HEK293 (cell line): ENCODE data around the gene NUP153.
A peak's percentile ranks its signal among the peaks of the same experiment; 100 is the strongest.

Experiments
- CTCF ChIA-PET: fragments of 350-600 bp; formaldehyde crosslinking; extraction: SDS; loops from one replicate; lab custom pipeline; 2021; ENCODE audit warnings: antibody characterized with exemption; lab: Yijun Ruan, JAX
- POLR2A ChIA-PET: fragments of 300-600 bp; formaldehyde crosslinking; extraction: SDS; loops from one replicate; lab custom pipeline; 2020; ENCODE audit warnings: antibody characterized with exemption, inconsistent platforms; lab: Yijun Ruan, JAX
- H3K27ac ChIP-seq: fragments of 200-500 bp; sonication (Bioruptor generic); 2 replicates; pipeline ENCODE4 v1.5.1; 2014; ENCODE audit warnings: low read depth, low read length, control low read depth, inconsistent platforms; ENCODE audit errors: extremely low read depth
- H3K36me3 ChIP-seq, 2 experiments: fragments of 200-500 bp in 1 of 2; sonication (Bioruptor generic) in 1 of 2; 1 replicate in 1 of 2; 2 replicates in 1 of 2; pipeline ENCODE4 v1.5.1; 2014 to 2017; ENCODE audit warnings: inconsistent platforms in 2 of 2, low read length in 2 of 2; ENCODE audit not compliant: control insufficient read depth in 2 of 2, insufficient read depth in 1 of 2
- H3K4me1 ChIP-seq: fragments of 200-500 bp; sonication (Bioruptor generic); 2 replicates; pipeline ENCODE4 v1.5.1; 2014; ENCODE audit warnings: mild to moderate bottlenecking, low read length, inconsistent platforms; ENCODE audit not compliant: control insufficient read depth, insufficient read depth
- H3K4me3 ChIP-seq: 2 replicates; pipeline ENCODE4 v1.5.1; 2011; ENCODE audit warnings: low read depth, mild to moderate bottlenecking, control low read depth, low read length, moderate library complexity
- H3K9me3 ChIP-seq: fragments of 200-500 bp; sonication (Bioruptor generic); 2 replicates; pipeline ENCODE4 v1.5.1; 2014; ENCODE audit warnings: low read depth, low read length, inconsistent platforms; ENCODE audit not compliant: control insufficient read depth, insufficient read depth
- FEZF1 ChIP-seq: fragments of 450-650 bp; formaldehyde crosslinking; IDR thresholded peaks from 2 replicates; pipeline ENCODE4 v1.5.1; 2016; ENCODE audit warnings: missing biosample characterization, missing genetic modification characterization
- KLF10 ChIP-seq: fragments of 450-650 bp; IDR thresholded peaks from 2 replicates; pipeline ENCODE4 v1.5.1; 2018; ENCODE audit warnings: missing biosample characterization, mild to moderate bottlenecking, missing genetic modification characterization
- OSR2 ChIP-seq: fragments of 450-650 bp; formaldehyde crosslinking; IDR thresholded peaks from 2 replicates; pipeline ENCODE4 v1.5.1; 2016; ENCODE audit warnings: missing biosample characterization, missing genetic modification characterization
- SALL2 ChIP-seq: fragments of 450-650 bp; formaldehyde crosslinking; IDR thresholded peaks from 2 replicates; pipeline ENCODE4 v1.5.0; 2017; ENCODE audit warnings: missing biosample characterization, mild to moderate bottlenecking, missing genetic modification characterization, borderline replicate concordance
- SCRT1 ChIP-seq: fragments of 450-650 bp; formaldehyde crosslinking; IDR thresholded peaks from 2 replicates; pipeline ENCODE4 v1.5.1; 2016; ENCODE audit warnings: missing biosample characterization, missing genetic modification characterization, borderline replicate concordance
- WT1 ChIP-seq: fragments of 450-650 bp; formaldehyde crosslinking; IDR thresholded peaks from 2 replicates; pipeline ENCODE4 v1.5.1; 2016; ENCODE audit warnings: missing biosample characterization, missing genetic modification characterization
- ZBTB17 ChIP-seq: fragments of 450-650 bp; formaldehyde crosslinking; IDR thresholded peaks from 2 replicates; pipeline ENCODE4 v1.5.1; 2016; ENCODE audit warnings: missing biosample characterization, missing genetic modification characterization
- ZFP69B ChIP-seq: fragments of 450-650 bp; formaldehyde crosslinking; IDR thresholded peaks from 2 replicates; pipeline ENCODE4 v1.5.1; 2016; ENCODE audit warnings: missing biosample characterization, missing genetic modification characterization
- ZNF121 ChIP-seq: fragments of 450-650 bp; formaldehyde crosslinking; IDR thresholded peaks from 2 replicates; pipeline ENCODE4 v1.5.1; 2016; ENCODE audit warnings: missing biosample characterization, missing genetic modification characterization
- ZNF202 ChIP-seq: fragments of 450-650 bp; formaldehyde crosslinking; IDR thresholded peaks from 2 replicates; pipeline ENCODE4 v1.5.1; 2016; ENCODE audit warnings: missing biosample characterization, missing genetic modification characterization, borderline replicate concordance
- ZNF211 ChIP-seq: fragments of 450-650 bp; formaldehyde crosslinking; IDR thresholded peaks from 2 replicates; pipeline ENCODE4 v1.5.1; 2016; ENCODE audit warnings: low read depth, missing biosample characterization, missing genetic modification characterization
- ZNF223 ChIP-seq: fragments of 450-650 bp; formaldehyde crosslinking; IDR thresholded peaks from 2 replicates; pipeline ENCODE4 v1.5.1; 2016; ENCODE audit warnings: missing biosample characterization, missing genetic modification characterization
- ZNF350 ChIP-seq: fragments of 450-650 bp; formaldehyde crosslinking; IDR thresholded peaks from 2 replicates; pipeline ENCODE4 v1.5.0; 2017; ENCODE audit warnings: missing biosample characterization, mild to moderate bottlenecking, missing genetic modification characterization
- ZNF354C ChIP-seq: fragments of 450-650 bp; formaldehyde crosslinking; IDR thresholded peaks from 2 replicates; pipeline ENCODE4 v1.5.1; 2016; ENCODE audit warnings: missing biosample characterization, missing genetic modification characterization, low read depth, borderline replicate concordance
- ZNF37A ChIP-seq: fragments of 450-650 bp; IDR thresholded peaks from 2 replicates; pipeline ENCODE4 v1.5.1; 2018; ENCODE audit warnings: missing biosample characterization, missing genetic modification characterization
- ZNF426 ChIP-seq: fragments of 450-650 bp; formaldehyde crosslinking; IDR thresholded peaks from 2 replicates; pipeline ENCODE4 v1.5.1; 2017; ENCODE audit warnings: missing biosample characterization, missing genetic modification characterization, mild to moderate bottlenecking, inconsistent platforms, moderate library complexity
- ZNF514 ChIP-seq: fragments of 450-650 bp; formaldehyde crosslinking; IDR thresholded peaks from 2 replicates; pipeline ENCODE4 v1.5.1; 2016; ENCODE audit warnings: missing biosample characterization, missing genetic modification characterization
- ZNF548 ChIP-seq: fragments of 450-650 bp; formaldehyde crosslinking; IDR thresholded peaks from 2 replicates; pipeline ENCODE4 v1.5.1; 2016; ENCODE audit warnings: missing biosample characterization, missing genetic modification characterization
- ZNF561 ChIP-seq: fragments of 450-650 bp; IDR thresholded peaks from 2 replicates; pipeline ENCODE4 v1.5.1; 2018; ENCODE audit warnings: missing biosample characterization, missing genetic modification characterization, borderline replicate concordance
- ZNF624 ChIP-seq: fragments of 450-650 bp; formaldehyde crosslinking; IDR thresholded peaks from 2 replicates; pipeline ENCODE4 v1.5.1; 2017; ENCODE audit warnings: missing biosample characterization, missing genetic modification characterization
- ZNF626 ChIP-seq: fragments of 450-650 bp; sonication (Bioruptor Pico); formaldehyde crosslinking; IDR thresholded peaks from 2 replicates; pipeline ENCODE4 v1.5.1; 2018; ENCODE audit warnings: missing biosample characterization, missing genetic modification characterization, inconsistent platforms
- ZNF629 ChIP-seq: fragments of 450-650 bp; formaldehyde crosslinking; IDR thresholded peaks from 2 replicates; pipeline ENCODE4 v1.5.1; 2017; ENCODE audit warnings: missing biosample characterization, missing genetic modification characterization
- ZNF654 ChIP-seq: fragments of 450-650 bp; formaldehyde crosslinking; IDR thresholded peaks from 2 replicates; pipeline ENCODE4 v1.5.1; 2016; ENCODE audit warnings: low read depth, missing biosample characterization, missing genetic modification characterization
- ZNF677 ChIP-seq: fragments of 450-650 bp; IDR thresholded peaks from 2 replicates; pipeline ENCODE4 v1.5.0; 2018; ENCODE audit warnings: missing biosample characterization, mild to moderate bottlenecking, missing genetic modification characterization, moderate library complexity
- ZNF747 ChIP-seq: fragments of 450-650 bp; formaldehyde crosslinking; IDR thresholded peaks from 2 replicates; pipeline ENCODE4 v1.5.1; 2016; ENCODE audit warnings: missing biosample characterization, missing genetic modification characterization
- ZNF76 ChIP-seq: fragments of 450-650 bp; formaldehyde crosslinking; IDR thresholded peaks from 2 replicates; pipeline ENCODE4; 2016; ENCODE audit warnings: low read depth, missing biosample characterization, missing genetic modification characterization, borderline replicate concordance
- ZNF830 ChIP-seq: fragments of 450-650 bp; IDR thresholded peaks from 2 replicates; pipeline ENCODE4 v1.5.0; 2018; ENCODE audit warnings: missing biosample characterization, missing genetic modification characterization, low read depth, mild to moderate bottlenecking, moderate library complexity
- ZNF843 ChIP-seq: fragments of 450-650 bp; formaldehyde crosslinking; IDR thresholded peaks from 2 replicates; pipeline ENCODE4 v1.5.1; 2016; ENCODE audit warnings: missing biosample characterization, missing genetic modification characterization
- TF ChIP-seq, protein P1 (sequence below): fragments of 450-650 bp; formaldehyde crosslinking; IDR thresholded peaks from 2 replicates; pipeline ENCODE4 v1.5.1; 2016; ENCODE audit warnings: missing biosample characterization, missing genetic modification characterization
- TF ChIP-seq, protein P2 (sequence below): fragments of 450-650 bp; formaldehyde crosslinking; conservative IDR thresholded peaks from 2 replicates; pipeline ENCODE4 v1.5.1; 2016; ENCODE audit warnings: low read depth, missing biosample characterization, missing genetic modification characterization
- TF ChIP-seq, protein P3 (sequence below): fragments of 450-650 bp; formaldehyde crosslinking; IDR thresholded peaks from 2 replicates; pipeline ENCODE4 v1.5.1; 2016; ENCODE audit warnings: missing biosample characterization, missing genetic modification characterization
- TF ChIP-seq, protein P4 (sequence below): fragments of 450-650 bp; formaldehyde crosslinking; IDR thresholded peaks from 2 replicates; pipeline ENCODE4 v1.5.1; 2017; ENCODE audit warnings: missing biosample characterization, missing genetic modification characterization

NUP153 gene

DNA sequence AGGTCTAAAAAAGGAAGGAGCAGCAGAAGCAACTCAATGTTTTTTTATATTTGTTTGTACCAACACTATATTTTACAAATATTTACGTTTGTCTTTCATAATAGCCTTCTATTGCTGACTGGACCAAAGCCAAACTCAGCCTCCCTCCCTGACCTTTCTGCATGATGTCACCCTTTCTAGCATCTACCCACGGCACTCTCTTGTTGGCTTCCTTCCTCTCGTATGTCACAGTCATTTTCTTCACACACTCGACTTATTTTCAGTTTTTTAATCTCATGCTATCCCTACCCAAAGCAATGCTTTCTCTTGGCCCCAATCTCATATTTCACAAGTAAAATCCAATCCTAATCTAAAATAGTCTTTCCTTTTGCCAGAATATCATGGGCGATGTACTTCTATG, 122.9 kb downstream of the NUP153 start:
- H3K36me3 ChIP-seq, result no peaks in the 10 kb centered on the region
- no peak overlapping the region for H3K27ac ChIP-seq
- H3K9me3 ChIP-seq, result no peaks in the 10 kb centered on the region
- no peak overlapping the region for H3K4me3 ChIP-seq
- ChIA-PET CTCF (interaction anchor here (0.5 to 3.9 kb wide), 46 partner anchors 8 to 1224 kb away, joined by 3 to 75 read pairs (median 3); no protein-coding TSS in a partner anchor), POLR2A (no interaction called here)
- H3K4me1 ChIP-seq, result peaks cover 2% of the 10 kb centered on the region; the same call in 1 of the 2 replicates
- TF ChIP-seq ZNF654 (tag by site-specific recombination) (no peak), ZNF202 (tag by site-specific recombination) (no peak), ZNF677 (no peak), ZNF843 (tag by site-specific recombination) (no peak), ZNF211 (tag by site-specific recombination) (no peak), ZNF629 (no peak), ZNF624 (tag by site-specific recombination) (no peak), ZNF121 (tag by site-specific recombination) (no peak), ZNF747 (no peak), ZNF548 (peak; percentile 83), KLF10 (tag by site-specific recombination) (no peak), ZFP69B (tag by site-specific recombination) (peak; percentile 49; the same call in 1 of the 2 replicates), ZNF76 (tag by site-specific recombination) (no peak), ZNF626 (tag by site-specific recombination) (no peak), ZNF350 (tag by site-specific recombination) (no peak), ZNF223 (no peak), ZBTB17 (0 out of 2 replicates have a peak, but pooled peaks have one; percentile 40), ZNF561 (tag by site-specific recombination) (no peak), WT1 (tag by site-specific recombination) (no peak), SALL2 (tag by site-specific recombination) (no peak), ZNF514 (no peak), OSR2 (no peak), ZNF830 (no peak), FEZF1 (tag by site-specific recombination) (no peak), ZNF354C (tag by site-specific recombination) (no peak), ZNF37A (tag by site-specific recombination) (no peak), ZNF426 (tag by site-specific recombination) (no peak), SCRT1 (tag by site-specific recombination) (no peak)
- TF ChIP-seq, protein P1, sequence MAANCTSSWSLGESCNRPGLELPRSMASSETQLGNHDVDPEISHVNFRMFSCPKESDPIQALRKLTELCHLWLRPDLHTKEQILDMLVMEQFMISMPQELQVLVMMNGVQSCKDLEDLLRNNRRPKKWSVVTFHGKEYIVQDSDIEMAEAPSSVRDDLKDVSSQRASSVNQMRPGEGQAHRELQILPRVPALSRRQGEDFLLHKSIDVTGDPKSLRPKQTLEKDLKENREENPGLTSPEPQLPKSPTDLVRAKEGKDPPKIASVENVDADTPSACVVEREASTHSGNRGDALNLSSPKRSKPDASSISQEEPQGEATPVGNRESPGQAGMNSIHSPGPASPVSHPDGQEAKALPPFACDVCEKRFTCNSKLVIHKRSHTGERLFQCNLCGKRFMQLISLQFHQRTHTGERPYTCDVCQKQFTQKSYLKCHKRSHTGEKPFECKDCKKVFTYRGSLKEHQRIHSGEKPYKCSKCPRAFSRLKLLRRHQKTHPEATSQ (tag by site-specific recombination), result no peak
- TF ChIP-seq, protein P2, sequence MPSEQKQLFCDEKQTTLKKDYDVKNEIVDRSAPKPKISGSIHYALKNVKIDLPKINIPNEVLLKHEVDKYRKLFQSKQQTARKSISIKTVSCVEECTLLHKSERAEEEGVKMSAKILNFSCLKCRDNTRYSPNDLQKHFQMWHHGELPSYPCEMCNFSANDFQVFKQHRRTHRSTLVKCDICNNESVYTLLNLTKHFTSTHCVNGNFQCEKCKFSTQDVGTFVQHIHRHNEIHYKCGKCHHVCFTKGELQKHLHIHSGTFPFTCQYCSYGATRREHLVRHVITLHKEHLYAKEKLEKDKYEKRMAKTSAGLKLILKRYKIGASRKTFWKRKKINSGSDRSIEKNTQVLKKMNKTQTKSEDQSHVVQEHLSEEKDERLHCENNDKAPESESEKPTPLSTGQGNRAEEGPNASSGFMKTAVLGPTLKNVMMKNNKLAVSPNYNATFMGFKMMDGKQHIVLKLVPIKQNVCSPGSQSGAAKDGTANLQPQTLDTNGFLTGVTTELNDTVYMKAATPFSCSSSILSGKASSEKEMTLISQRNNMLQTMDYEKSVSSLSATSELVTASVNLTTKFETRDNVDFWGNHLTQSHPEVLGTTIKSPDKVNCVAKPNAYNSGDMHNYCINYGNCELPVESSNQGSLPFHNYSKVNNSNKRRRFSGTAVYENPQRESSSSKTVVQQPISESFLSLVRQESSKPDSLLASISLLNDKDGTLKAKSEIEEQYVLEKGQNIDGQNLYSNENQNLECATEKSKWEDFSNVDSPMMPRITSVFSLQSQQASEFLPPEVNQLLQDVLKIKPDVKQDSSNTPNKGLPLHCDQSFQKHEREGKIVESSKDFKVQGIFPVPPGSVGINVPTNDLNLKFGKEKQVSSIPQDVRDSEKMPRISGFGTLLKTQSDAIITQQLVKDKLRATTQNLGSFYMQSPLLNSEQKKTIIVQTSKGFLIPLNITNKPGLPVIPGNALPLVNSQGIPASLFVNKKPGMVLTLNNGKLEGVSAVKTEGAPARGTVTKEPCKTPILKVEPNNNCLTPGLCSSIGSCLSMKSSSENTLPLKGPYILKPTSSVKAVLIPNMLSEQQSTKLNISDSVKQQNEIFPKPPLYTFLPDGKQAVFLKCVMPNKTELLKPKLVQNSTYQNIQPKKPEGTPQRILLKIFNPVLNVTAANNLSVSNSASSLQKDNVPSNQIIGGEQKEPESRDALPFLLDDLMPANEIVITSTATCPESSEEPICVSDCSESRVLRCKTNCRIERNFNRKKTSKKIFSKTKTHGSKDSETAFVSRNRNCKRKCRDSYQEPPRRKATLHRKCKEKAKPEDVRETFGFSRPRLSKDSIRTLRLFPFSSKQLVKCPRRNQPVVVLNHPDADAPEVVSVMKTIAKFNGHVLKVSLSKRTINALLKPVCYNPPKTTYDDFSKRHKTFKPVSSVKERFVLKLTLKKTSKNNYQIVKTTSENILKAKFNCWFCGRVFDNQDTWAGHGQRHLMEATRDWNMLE (tag by site-specific recombination), result no peak
- TF ChIP-seq, protein P3, sequence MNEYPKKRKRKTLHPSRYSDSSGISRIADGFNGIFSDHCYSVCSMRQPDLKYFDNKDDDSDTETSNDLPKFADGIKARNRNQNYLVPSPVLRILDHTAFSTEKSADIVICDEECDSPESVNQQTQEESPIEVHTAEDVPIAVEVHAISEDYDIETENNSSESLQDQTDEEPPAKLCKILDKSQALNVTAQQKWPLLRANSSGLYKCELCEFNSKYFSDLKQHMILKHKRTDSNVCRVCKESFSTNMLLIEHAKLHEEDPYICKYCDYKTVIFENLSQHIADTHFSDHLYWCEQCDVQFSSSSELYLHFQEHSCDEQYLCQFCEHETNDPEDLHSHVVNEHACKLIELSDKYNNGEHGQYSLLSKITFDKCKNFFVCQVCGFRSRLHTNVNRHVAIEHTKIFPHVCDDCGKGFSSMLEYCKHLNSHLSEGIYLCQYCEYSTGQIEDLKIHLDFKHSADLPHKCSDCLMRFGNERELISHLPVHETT (tag by site-specific recombination), result no peak
- TF ChIP-seq, protein P4, sequence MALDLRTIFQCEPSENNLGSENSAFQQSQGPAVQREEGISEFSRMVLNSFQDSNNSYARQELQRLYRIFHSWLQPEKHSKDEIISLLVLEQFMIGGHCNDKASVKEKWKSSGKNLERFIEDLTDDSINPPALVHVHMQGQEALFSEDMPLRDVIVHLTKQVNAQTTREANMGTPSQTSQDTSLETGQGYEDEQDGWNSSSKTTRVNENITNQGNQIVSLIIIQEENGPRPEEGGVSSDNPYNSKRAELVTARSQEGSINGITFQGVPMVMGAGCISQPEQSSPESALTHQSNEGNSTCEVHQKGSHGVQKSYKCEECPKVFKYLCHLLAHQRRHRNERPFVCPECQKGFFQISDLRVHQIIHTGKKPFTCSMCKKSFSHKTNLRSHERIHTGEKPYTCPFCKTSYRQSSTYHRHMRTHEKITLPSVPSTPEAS (tag by site-specific recombination), result no peak
